ENCODE results near the gene SMIM20.

GRCh38 chr4:25916870-25917269 lies 2.9 kb downstream of the SMIM20 start:
- no peak for TF ChIP-seq POLR2AphosphoS5 (IDR thresholded peaks at IDR 0.05; ENCODE audit: low read depth, low read length)
- no peak for TF ChIP-seq SIN3A (IDR thresholded peaks at IDR 0.05; ENCODE audit: borderline replicate concordance, insufficient read depth, low read length)
- TF ChIP-seq TAF1 (IDR thresholded peaks at IDR 0.05; ENCODE audit: borderline replicate concordance, insufficient read depth, low read length), result no peak
- TF ChIP-seq REST (IDR thresholded peaks at IDR 0.05; ENCODE audit: insufficient read depth in 1 of 2, low read depth in 2 of 2, low read length in 2 of 2), result no peak
